Suprapubic skin (tissue), 4 donors: ENCODE data around the gene ZAP70. TPM values are rescaled to one million over a fixed set of nuclear protein-coding genes. Genes with fewer than 3 reads are reported as not detected.

ENCODE experiments used
- DNase-seq, 2 donors: peaks; one replicate each; pipeline ENCODE4 v3.0.0-alpha.2; 2019; ENCODE audit warnings: low spot score in 2 of 2
- H3K27ac ChIP-seq: fragments of 200-600 bp; sonication (generic); one replicate; pipeline ENCODE4 v1.5.1; 2019
- H3K27me3 ChIP-seq: fragments of 200-600 bp; sonication (generic); one replicate; pipeline ENCODE4 v1.5.1; 2019
- H3K36me3 ChIP-seq: fragments of 200-600 bp; sonication (generic); one replicate; pipeline ENCODE4 v1.5.1; 2019
- H3K4me1 ChIP-seq: fragments of 200-600 bp; sonication (generic); one replicate; pipeline ENCODE4 v1.5.1; 2019
- H3K4me3 ChIP-seq: fragments of 200-600 bp; sonication (generic); one replicate; pipeline ENCODE4 v1.5.1; 2019; ENCODE audit warnings: mild to moderate bottlenecking
- H3K9me3 ChIP-seq: fragments of 200-600 bp; sonication (generic); one replicate; pipeline ENCODE4 v1.5.1; 2019
- EP300 ChIP-seq: sonication (generic); formaldehyde crosslinking; IDR thresholded peaks from one replicate; pipeline ENCODE4 v1.6.1; 2017; ENCODE audit warnings: antibody characterized with exemption
- POLR2A ChIP-seq, 2 donors: fragments of 450-650 bp; IDR thresholded peaks; one replicate each; pipeline ENCODE4 v1.6.1; 2017; ENCODE audit warnings: antibody characterized with exemption in 2 of 2, mild to moderate bottlenecking in 2 of 2, moderate library complexity in 2 of 2
- POLR2AphosphoS5 ChIP-seq, 3 donors: sonication (generic); formaldehyde crosslinking; IDR thresholded peaks; one replicate each; pipeline ENCODE4 v1.6.1; 2017; ENCODE audit warnings: antibody characterized with exemption in 3 of 3
- WGBS: methylation state at CpG from one replicate; pipeline ENCODE4 v1.1.5; 2018; 5-methylcytosine and 5-hydroxymethylcytosine counted together
- total RNA-seq, 4 donors: library from RNA; depleted of rRNA; stranded (reverse); fragments of >200 nt; gene quantifications; one replicate each; pipeline ENCODE4 v1.1.0, GENCODE V29; 2016
- TF ChIP-seq, protein P1 (sequence below), 2 donors: fragments of 200-600 bp in 1 of 2; fragments of 450-650 bp in 1 of 2; sonication (generic) in 1 of 2; IDR thresholded peaks; one replicate each; pipeline ENCODE4 v1.5.1; 2016 to 2019; ENCODE audit warnings: antibody characterized with exemption in 2 of 2, mild to moderate bottlenecking in 1 of 2, moderate library complexity in 1 of 2

Gene ZAP70
- total RNA-seq, 4 donors from 2014 or later = 1.1 to 5.5 (median 2.2) TPM

DNA sequence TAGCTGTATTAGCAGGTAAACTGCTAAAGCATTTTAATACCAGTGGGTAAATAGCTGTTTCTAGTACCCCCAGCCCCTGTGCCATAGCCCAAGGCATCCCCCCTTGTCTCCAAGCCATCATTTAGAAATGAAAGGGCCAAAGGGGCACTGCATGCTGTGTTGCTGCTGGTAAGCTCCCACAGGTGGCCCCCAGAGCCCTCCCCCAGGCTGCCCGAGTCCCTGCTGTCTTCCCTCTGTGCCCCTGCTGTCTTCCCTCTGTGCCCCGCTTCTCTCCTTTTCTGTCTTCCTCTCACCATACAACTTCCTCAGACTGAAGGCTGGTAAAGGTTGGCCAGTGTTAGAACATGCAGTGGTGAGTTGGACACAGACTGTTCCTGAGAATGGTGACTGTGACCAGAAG, 42.1 kb downstream of the ZAP70 start:
- H3K27ac ChIP-seq = no peak overlapping the region
- 100% methylated on average over 2 of the region's 2 CpGs for WGBS

DNA sequence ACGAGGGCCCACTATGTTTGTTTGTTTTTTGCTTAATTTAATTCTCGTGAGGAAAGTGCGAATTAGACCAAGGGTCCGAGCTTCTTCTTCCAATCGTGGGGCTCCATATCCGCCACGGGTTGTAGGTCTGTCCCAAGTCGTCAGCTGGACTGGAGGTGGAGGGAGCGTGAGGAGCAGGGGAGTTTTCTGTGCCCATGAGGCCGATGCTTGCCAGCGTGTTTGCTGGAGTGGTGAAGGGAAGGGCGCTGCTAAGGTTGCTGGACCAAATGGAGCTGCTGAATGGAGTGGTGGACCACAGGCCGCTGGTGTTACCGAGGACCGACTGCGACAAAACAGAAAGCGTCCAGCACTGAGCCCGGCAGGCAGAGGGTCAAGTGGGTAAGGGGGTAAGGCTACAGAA, 43.7 kb downstream of the ZAP70 start:
- TF ChIP-seq POLR2A (IDR thresholded peaks at IDR 0.05) (no peak), POLR2AphosphoS5 (IDR thresholded peaks at IDR 0.05) (no peak), EP300 (no peak)
- TF ChIP-seq, protein P1, sequence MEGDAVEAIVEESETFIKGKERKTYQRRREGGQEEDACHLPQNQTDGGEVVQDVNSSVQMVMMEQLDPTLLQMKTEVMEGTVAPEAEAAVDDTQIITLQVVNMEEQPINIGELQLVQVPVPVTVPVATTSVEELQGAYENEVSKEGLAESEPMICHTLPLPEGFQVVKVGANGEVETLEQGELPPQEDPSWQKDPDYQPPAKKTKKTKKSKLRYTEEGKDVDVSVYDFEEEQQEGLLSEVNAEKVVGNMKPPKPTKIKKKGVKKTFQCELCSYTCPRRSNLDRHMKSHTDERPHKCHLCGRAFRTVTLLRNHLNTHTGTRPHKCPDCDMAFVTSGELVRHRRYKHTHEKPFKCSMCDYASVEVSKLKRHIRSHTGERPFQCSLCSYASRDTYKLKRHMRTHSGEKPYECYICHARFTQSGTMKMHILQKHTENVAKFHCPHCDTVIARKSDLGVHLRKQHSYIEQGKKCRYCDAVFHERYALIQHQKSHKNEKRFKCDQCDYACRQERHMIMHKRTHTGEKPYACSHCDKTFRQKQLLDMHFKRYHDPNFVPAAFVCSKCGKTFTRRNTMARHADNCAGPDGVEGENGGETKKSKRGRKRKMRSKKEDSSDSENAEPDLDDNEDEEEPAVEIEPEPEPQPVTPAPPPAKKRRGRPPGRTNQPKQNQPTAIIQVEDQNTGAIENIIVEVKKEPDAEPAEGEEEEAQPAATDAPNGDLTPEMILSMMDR (IDR thresholded peaks at IDR 0.05) = no peak
- Histone ChIP-seq H3K9me3 (no peaks in the 10 kb centered on the region), H3K4me1 (peaks cover 17% of the 10 kb centered on the region), H3K27me3 (no peaks in the 10 kb centered on the region), H3K27ac (no peak overlapping the region), H3K36me3 (peaks cover 67% of the 10 kb centered on the region), H3K4me3 (no peak overlapping the region)
- WGBS = 93% methylated on average over 18 of the region's 18 CpGs
- no peak for DNase-seq

More for the DNA sequence above, 42.1 kb downstream of the ZAP70 start:
- H3K9me3 ChIP-seq = no peaks in the 10 kb centered on the region
- H3K4me3 ChIP-seq = no peak overlapping the region
- peaks cover 17% of the 10 kb centered on the region for H3K4me1 ChIP-seq
- DNase-seq = no peak
- no peaks in the 10 kb centered on the region for H3K27me3 ChIP-seq
- TF ChIP-seq, protein P1 (IDR thresholded peaks at IDR 0.05) = no peak
- TF ChIP-seq POLR2AphosphoS5 (IDR thresholded peaks at IDR 0.05) = no peak
- no peak for TF ChIP-seq POLR2A (IDR thresholded peaks at IDR 0.05)
- TF ChIP-seq EP300 = no peak
- peaks cover 67% of the 10 kb centered on the region for H3K36me3 ChIP-seq

DNA sequence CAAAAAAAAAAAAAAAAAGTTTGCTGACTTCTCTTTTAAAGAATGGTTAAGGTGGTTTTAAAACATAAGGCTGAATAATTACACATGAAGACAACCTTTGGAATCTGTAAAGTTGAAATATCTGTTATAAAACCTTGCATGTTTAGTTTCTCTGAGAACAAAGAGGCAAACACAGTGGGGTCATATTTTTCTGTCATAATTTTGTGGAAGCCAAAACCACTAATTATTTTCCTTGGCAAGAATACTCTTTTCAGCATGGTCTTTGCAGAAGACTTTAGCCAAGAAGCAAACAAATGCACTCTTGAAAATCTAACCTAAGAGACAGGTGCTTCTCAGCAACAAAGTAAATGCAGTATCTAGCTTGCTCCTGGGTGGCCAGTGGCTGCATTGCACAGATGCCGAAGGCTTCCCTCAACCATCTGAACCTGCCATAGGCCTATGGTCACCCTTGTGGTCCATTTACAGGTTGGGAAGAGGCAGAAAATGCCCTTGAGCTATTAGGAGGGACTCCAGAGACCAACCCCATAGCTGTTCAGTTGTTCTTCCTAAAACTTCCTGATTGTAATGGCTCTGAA, 44.8 kb downstream of the ZAP70 start:
- no peak for DNase-seq
- Histone ChIP-seq H3K4me3 (no peak overlapping the region), H3K36me3 (peaks cover 77% of the 10 kb centered on the region), H3K4me1 (peaks cover 15% of the 10 kb centered on the region), H3K9me3 (no peaks in the 10 kb centered on the region), H3K27me3 (no peaks in the 10 kb centered on the region), H3K27ac (no peak overlapping the region)
- WGBS = 77% methylated on average over 1 of the region's 1 CpG
- TF ChIP-seq POLR2A (IDR thresholded peaks at IDR 0.05) = no peak
- TF ChIP-seq POLR2AphosphoS5 (IDR thresholded peaks at IDR 0.05) = no peak
- TF ChIP-seq EP300 = no peak
- TF ChIP-seq, protein P1 (IDR thresholded peaks at IDR 0.05) = no peak

DNA sequence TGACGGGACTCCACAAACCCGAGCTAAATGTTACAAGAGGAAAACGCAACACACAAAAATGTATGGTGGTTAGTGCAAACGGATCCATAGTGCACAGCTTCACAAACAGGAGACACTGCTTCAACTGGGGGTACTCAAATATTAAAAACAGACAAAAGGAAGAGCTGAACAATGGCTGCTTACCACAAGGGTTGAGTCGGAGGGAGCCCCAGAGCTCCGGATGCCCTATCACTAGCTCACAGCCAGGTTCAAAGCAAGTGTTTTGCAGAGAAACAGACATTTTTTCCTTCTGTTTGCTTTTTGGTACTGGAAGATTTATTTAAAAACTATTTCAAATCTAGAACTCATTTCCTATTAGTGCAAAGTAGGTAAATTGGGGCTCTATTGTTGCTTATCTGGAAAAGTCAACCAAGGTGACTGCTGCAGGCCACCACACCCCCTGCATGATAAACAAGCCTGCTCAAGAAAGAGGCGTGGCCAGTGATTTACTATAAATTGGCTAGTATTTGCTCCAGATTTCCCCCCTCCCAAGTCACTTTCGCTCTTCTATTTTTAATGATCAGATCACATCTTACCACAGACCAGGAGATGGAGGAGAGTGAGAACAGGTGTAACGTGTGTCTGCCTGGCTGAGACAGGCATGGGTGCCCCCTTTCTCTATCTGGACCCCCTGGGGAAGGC, 46.5 kb downstream of the ZAP70 start:
- peaks cover 92% of the 10 kb centered on the region for H3K36me3 ChIP-seq
- no peak for DNase-seq
- 86% methylated on average over 9 of the region's 9 CpGs for WGBS
- TF ChIP-seq EP300 (no peak), POLR2A (IDR thresholded peaks at IDR 0.05) (no peak), POLR2AphosphoS5 (IDR thresholded peaks at IDR 0.05) (no peak)
- TF ChIP-seq, protein P1 (IDR thresholded peaks at IDR 0.05) = no peak
- no peak overlapping the region for H3K4me3 ChIP-seq
- H3K27ac ChIP-seq = no peak overlapping the region
- H3K4me1 ChIP-seq = peaks cover 15% of the 10 kb centered on the region
- no peaks in the 10 kb centered on the region for H3K27me3 ChIP-seq
- no peaks in the 10 kb centered on the region for H3K9me3 ChIP-seq

DNA sequence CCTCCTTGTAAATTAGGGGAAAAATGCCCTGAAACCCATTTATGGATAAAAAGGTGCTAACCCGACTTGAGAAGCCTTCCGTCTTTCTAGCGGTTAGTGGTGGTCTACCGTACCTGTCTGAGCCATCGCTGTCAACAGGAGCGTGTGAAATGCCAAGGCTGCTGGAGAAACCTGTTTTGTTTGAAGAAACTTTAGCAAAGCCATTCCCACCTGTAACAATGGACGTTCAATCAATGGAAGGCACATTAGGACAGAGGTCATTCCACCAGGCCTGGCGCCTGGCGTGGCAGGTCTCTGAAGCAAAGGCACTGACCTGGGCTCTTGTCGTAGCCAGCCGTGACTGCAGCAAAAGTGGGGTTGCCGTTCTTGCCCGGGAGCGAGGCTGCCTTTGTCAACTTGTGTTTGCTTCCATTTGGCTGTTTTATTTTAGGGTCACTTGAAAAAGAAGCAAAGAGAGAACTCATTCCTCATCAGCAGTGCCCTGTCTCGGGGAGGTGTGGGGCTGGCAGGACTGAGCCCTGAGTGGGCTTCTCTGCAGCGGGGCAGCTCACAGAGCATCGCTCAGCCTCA, 47.2 kb downstream of the ZAP70 start:
- no peak for DNase-seq
- H3K4me1 ChIP-seq = peaks cover 9% of the 10 kb centered on the region
- H3K36me3 ChIP-seq = peaks cover 94% of the 10 kb centered on the region
- H3K4me3 ChIP-seq = no peak overlapping the region
- H3K27me3 ChIP-seq = no peaks in the 10 kb centered on the region
- TF ChIP-seq POLR2A (IDR thresholded peaks at IDR 0.05) = no peak
- TF ChIP-seq POLR2AphosphoS5 (IDR thresholded peaks at IDR 0.05) = no peak
- no peak for TF ChIP-seq EP300
- TF ChIP-seq, protein P1 (IDR thresholded peaks at IDR 0.05) = no peak
- H3K27ac ChIP-seq = no peak overlapping the region
- no peaks in the 10 kb centered on the region for H3K9me3 ChIP-seq
- WGBS = 96% methylated on average over 17 of the region's 17 CpGs
